ENCODE data around the gene RPL34.
"Not testable (repeated sequence)": the region's sequence is repeated elsewhere in the genome, so short reads cannot be mapped to it uniquely, and the experiment has no call there.

RPL34 gene

DNA sequence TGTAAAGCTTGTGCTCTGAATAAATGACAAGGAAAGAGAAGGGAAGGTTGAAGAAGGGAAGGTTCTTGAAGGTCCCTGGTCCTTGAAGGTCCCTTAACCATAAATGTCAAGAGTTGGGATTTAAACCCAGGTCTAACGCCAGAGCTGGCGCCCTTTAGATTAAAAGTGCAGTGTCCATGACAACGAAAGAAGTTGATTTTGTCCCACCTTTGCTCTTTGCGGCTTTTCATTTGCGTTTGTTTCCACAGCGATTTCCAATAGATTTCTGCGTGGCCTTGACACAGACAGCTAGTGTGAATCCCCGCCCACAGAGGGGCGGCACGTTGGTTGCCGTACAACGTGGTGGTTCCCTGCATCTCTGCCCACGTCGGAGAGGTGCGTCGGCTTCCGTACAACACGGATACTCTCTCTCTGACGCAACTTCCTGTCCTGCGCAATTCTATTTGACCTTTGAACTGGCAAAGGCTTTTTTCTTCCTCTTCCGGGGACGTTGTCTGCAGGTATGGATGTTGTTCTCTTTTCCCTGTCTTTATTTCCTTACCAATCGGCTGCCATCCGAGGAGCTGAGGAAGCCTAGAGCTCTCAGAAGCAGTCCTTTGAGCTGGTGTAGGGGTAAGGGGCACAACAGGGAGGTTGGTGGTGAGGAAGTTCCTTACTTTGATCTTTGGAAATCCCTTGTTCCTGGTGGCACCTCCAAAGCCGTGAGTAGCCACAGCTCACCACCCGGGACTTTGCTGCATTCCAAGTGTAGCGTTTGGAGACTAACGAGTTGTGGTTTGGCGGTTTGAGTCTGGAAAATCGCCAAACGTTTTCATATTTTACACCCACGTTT lies at the start of gene RPL34:
TSS of gene RPL34 (plus strand) at position 476 of the 832 bp plus-strand sequence. CDS start 1,384 bp downstream, outside the sequence.
- peak; percentile 92 for DNase-seq

DNA sequence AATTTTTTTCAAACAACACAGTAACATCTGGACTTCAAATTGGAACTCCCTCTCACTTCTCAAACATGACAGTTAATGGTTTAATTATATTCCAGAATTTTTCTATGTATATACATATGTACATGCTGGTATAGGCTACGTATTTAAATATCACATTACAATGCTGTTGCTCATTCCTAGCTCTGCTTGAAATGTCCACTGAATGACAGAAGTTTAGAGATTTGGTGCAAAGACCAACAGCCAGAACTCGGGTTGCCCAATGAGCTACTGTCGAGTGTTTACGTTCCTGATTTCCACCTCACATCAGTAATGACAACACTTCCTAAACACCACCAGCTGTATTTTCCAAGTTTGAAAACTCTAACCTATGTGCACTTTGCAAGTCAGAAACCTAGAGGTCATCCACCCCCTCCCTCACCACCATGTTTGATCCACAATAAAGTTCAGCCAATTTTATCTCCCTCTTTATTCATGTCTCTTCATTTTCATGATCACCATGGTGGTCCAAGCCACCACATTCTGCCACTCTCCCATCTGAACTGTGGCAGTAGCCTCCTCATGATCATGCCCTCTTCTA lies 49.3 kb upstream of the RPL34 start:
- DNase-seq: no peak

DNA sequence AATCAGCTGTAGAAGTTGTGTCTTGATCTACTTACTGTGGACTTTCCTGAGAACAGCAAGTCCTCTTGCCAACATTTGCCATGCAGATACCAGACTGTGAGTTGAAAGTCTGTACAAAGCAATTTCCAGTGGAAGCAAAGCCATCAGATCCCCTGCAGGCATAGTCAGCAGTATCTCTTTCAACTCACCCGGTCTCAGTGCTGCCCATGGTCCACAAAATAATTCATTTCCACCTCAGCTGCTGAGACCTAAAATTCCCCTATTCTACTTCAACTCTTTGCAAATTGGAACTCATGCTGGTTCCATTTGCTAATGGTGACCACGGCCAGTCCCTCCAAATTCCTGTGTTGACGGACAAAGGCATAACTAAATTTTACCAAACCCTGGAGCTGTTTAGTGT lies 46.0 kb upstream of the RPL34 start:
- DNase-seq: no peak

DNA sequence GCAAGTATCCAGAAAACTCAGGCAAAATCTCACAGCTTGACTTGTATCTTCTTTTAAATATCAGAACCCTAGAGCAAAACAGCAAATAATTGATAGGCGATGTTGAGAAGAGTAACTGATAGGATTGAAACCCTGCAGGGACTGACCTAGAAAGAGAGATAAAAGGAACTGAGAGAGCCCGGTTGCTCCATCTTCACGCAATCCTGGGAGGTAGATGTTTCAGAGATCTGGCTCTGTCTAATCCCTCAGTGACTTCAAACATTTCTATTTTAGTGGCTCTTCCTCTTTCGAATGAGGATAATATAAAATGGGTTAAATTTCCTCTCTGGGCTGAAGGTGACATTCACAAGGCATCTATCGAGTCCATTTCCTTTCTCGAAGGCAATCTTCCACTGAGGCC lies 39.3 kb upstream of the RPL34 start:
- DNase-seq: no peak

DNA sequence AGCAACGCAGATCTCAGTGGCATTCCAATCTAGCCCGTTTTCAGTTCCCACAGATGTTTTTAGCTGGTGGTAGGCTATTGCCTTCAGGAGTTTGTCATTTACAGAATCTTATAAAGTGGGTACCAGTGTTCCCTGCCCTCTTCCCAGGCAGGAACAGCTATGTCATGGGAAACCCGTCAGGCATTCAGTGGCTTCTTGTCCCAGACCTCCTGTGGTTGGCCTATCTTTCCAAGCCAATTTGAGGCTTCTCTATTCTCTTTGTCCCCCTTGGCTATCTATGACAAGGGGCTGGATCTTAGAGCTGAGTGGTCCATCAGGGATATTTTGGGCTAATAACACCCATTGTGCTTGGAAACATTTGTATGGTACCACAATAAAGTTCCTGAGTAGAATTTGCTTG lies 33.6 kb upstream of the RPL34 start:
- DNase-seq: no peak

DNA sequence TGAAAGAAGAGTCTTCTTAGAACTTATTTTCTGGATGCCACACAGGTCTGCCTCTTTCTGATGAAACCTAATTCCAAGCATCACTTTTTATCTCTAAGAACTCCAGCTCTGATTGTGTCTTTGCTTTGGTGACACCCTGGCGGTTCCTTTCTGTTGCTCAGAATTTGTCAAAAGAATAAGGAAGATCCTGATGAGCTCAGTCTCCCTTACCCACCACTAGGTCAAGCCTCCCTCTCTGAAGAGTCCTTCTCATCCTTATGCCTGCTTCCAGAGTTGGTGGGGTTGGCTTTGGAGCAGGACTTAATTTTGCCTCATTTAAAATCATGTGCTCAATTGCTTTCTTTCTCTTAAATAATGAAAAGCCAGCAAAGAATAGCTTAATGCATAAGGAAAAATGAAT lies 31.5 kb upstream of the RPL34 start:
- DNase-seq: no peak

DNA sequence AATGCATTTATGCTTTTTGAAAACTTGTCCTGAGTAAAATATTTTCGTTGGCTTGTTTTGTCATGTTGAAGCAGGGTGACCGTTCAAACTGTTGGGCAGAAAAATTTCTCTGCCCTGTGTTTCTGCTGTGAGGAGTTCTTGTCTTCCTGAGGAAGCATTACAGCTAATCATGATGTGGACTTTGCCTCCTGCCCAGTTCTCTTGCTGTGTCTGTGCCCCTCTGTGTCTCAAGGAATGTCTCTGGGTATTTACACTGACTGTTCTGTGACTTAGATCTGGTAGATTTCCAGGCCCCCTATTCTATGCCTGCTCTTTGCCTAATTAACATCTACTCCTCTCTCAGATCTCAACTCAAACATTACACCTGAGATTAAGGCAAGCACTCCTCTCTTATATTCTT lies 30.4 kb upstream of the RPL34 start:
- no peak for DNase-seq

DNA sequence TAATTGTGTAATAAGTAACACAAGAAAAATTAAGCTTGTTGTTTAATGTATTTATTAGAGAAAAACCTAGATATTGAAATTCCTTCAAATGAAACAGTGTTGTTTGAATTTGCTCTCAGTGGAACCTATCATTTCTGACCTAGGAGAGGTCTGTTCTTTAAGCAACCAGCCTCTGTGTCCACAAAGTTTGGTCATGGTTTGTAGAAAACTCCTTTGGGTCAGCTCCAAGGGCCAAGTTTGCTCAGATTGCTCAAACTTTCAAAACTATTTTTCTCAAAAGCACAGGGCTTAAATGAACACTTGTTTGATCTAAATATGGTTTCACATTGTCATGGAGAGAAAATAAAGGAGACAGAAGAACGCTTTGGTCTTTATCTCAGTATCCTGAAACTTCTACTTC lies 29.6 kb upstream of the RPL34 start:
- no peak for DNase-seq

DNA sequence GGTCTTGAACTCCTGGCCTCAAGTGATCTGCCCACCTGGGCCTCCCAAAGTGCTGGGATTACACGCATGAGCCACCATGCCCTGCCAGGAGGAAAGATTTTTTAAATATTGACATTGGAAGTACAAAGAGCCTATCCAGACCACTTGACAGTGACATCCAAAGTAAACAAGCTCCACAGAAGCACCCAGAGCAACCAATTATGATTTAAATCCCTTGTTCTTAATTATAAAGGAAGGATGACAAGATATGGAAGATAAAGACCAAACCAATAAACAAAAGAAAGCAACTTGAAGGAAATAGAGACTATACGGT lies 27.7 kb upstream of the RPL34 start:
- no peak for DNase-seq

DNA sequence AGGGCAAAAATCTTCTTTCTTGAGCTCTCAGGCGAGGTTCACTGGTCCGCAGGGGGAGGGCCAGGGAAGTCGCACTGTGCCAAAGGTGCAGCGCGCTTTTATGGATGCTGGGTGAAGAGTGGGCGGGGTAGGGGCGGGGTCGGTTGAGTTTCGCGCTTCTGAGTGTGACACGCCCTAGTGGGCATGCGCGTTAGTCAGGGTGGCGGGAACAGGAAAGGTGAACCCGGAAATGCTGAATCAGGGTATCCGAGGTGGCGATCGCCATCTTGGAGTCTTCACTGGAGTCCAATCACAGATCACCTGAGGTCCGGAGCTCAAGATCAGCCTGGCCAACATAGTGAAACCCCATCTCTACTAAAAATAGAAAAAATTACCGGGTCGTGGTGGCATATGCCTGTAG lies 26.1 kb upstream of the RPL34 start:
- not testable (repeated sequence) for DNase-seq

DNA sequence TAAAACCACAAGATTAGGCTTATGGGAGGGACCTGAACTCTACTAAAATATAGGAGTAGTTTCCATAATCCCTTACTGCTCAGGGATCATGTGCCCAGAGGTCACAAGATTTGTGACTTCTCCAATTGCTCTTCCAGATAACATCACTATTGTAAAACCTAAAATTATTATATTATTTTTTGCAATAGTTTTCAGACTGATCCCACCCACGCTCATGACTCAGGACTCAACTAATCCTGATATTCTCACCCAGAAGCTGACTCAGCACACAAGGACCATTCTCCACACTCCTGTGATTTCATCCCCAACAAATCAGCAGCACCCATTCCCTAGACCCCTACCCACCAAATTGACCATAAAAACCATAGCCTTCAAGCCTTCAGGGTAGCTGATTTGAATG lies 24.0 kb upstream of the RPL34 start:
- DNase-seq: no peak

DNA sequence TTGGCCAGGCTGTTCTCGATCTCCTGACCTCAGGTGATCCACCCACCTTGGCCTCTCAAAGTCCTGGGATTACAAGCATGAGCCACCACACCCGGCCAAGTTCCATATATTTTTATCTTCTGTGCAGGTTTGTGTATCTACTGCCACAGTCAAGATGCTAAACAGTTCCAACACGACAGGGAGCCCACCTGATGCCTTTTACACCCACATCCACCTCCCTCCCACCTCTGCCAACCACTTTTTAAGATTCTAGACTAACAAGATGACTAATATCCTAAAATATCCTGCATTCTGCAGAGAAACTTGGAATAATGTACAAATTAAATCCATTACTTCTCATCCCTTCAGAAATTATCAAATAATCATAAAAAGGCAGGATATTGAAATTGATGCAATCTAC lies 19.3 kb upstream of the RPL34 start:
- no peak for DNase-seq

DNA sequence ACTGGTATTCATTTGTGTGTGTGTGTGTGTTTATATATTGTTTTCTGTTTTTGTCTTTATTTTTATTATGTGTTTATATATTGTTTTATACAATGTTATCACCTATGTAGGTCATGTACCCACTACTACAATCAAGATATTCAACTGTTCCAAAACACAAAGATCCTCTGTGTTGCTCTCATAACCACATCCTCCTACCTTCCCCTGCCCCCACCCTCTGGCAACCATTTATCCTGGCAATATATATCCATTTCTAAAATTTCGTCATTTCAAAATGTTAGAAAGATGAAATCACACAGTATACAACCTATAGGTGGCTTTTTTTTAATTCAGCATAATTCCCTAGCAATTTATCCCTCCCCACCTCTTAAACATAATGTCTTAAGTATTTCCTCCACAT lies 18.8 kb upstream of the RPL34 start:
- DNase-seq: no peak

DNA sequence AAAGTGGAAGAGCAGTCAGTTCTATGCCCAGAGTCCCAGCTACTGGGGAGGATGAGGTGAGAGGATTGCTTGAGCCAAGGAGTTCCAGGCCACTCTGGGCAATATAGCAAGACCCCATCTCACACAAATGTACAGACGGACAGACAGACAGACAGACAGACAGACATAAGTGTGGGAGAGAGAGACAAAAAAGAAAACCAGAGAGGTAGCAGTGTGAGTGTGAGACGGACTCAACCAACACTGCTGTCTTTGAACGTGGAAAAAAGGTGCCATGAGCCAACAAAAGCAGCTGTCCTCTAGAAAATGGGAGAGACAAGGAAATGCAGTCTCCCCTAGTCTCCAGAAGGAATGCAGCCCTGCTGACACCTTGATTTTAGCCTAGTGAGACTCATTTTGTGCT lies 18.2 kb upstream of the RPL34 start:
- no peak for DNase-seq

DNA sequence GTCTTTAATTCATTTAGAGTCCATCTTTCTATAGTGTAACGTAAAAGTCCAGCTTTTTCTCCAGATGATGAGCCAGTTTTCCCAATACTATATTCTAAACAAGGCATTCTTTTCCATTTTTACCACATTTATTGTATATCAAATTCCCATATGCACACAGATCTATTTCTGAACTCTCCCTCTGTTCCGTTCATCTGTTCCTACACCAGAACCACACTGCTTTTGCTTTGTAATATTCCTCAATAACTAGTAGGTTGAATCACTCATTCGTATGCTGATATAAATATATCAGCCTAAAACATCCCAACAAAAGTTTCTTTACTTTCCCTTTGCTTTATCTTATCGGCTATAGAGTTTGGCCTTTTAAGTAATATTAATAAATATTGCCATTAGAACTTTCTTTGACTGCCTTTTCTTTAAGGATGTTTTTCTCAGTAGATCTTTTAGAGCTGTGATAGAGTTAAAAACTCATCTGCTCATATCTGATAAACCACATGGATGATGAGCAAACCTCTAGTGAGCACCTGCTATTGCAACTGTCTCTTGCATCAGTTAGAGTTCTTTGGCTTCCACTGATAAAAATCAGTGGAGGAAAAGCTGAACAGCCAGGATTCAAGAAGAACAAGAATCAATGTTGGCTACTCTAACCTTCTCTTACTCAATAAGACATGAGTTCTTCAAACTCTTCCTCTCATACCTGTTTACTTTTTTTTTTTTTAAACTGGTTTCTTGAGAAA lies 13.1 kb upstream of the RPL34 start:
- DNase-seq: no peak

DNA sequence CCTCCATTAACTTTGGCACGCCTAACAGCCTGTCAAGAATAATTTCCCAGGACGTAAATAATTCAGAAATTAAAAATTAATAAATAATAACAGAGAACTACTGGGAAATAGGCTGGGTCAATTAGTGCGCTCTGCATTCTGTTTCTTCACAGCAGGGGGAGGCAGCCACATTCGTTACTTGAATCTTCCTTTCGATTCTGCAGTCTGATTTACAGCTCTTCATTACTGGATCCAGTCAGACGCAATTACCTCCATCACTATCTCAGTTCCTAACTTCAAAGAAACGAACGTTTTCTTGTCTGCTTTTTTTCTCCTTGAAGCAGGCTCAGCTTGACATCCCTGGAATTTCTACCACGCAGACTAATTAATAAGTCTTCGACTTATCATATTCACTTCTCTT lies 9.0 kb upstream of the RPL34 start:
- no peak for DNase-seq

DNA sequence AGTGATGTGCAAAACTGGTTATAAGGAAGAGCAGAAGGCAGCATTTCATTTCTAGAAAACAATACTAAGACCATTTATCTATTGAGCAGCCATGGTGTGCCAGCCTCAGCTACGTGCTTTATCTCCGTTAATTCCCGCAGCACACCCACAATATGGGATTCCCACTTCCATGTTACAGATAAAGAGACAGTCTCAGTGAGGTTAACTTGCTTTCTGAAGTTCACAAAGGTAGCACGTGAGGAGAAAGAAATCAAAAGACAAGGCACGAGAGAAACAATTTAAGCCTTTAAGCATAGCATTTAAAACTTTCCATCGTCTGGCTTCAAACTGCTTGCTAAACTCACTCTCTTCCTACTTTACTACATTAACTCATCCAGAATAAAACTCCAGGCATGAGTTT lies 8.0 kb upstream of the RPL34 start:
- no peak for DNase-seq

DNA sequence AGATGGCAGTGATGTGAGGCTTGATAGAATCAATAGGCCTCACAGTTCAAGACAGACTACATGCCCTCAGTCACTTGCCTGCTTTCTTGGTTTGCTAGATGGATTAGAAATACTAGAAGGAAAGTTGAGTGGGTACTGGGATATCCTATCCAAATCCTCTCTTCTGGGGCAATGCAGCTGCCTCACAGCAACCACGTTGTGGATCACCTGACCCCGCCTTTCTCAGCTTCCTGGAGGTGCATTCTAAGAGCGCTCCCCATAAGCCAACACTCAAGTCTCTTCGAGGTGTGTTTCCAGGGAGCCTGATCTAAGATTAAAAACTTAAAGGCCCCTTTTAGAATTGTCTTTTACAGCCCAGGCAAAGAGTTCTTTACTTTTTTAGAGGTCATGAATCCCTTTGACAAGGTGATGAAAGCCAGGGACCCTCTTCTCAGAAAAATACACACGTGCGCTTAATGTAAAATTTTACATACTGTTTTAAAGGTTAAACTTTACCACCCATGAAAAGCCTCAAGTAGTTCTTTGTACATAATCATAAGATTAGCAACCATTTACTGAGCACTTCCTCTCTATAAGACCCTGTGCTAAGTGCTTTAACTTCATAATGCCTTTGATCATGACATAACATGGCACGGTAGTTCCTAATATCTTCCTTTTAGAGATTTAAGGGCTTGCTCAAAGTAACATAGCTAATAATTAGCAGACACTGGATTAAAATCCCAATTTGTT lies 840 bp upstream of the RPL34 start:
- peak; percentile 9 for DNase-seq

DNA sequence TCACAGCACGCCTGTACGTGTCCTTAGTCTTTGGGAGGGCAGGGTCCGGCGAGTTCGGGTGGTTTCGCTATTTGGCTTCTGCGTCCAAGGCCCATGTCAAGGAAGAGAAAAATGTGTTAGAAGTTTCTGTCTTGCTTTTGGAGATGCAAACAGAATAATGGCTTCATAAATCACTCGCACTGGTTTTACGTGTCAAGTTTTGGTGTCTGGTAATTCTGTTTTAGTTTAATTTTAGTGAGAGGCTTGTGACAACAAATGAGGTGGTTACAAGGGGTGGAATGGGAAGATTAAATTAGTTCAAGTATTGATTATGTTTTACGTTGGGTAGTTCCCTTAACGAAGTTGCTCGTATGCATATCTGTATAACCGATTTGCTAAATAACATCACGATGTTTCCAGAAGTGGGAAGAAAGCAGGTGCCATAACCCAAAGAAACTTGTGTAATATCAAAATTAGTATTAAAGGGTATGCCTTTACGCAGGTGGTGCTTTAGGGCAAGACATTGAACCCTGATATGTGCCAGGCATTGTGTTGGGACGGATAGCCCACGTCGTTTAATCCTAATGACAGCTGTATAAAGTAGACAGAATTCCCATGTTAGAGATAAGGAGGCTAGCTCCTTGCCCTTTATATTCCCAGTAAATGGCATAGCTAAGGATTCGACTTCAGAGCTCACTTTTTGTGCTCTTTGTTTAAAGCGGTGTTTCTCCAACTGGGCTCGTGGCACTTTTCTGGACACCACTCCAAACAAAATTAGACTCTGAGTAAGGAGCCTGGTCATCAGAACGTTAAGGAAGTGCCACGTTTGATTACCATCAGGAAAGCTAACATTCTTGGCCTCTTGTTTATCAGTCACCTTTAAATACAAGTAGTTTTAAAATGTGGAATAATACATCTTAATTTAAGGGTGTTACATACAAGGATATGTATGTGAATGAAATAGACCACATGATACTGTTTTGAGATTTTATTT lies 843 bp downstream of the RPL34 start:
- DNase-seq: peak; percentile 0

DNA sequence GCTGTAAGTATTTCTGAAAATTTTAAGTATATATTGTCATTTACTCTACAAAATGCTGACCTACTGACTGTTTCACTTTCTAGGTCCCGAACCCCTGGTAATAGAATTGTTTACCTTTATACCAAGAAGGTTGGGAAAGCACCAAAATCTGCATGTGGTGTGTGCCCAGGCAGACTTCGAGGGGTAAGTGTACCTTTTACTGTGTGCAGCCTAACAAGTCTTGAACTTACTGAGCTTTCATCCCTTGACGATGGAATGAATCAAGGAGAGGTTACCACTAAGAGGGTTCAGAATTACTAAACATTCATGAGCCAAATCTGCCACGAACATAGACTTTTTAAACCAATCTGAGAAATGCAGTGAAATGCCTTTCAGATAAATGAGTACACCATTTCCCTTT lies 1.6 kb downstream of the RPL34 start:
- DNase-seq: no peak

DNA sequence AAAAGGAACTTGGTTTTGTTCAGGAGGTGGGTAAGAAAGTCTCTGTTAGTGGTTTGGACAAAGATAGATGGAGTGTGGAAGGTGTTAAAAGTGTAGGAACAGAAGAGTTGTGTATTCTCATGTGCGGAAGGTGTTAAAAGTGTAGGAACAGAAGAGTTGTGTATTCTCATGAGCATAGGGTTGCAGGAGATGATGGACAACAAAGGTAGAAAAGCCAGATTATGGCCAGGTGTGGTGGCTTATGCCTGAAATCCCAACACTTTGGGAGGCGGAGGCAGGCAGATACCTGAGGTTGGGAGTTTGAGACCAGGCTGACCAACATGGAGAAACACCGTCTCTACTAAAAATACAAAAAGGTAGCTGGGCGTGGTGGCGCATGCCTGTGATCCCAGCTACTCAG lies 2.5 kb downstream of the RPL34 start:
- DNase-seq: no peak

DNA sequence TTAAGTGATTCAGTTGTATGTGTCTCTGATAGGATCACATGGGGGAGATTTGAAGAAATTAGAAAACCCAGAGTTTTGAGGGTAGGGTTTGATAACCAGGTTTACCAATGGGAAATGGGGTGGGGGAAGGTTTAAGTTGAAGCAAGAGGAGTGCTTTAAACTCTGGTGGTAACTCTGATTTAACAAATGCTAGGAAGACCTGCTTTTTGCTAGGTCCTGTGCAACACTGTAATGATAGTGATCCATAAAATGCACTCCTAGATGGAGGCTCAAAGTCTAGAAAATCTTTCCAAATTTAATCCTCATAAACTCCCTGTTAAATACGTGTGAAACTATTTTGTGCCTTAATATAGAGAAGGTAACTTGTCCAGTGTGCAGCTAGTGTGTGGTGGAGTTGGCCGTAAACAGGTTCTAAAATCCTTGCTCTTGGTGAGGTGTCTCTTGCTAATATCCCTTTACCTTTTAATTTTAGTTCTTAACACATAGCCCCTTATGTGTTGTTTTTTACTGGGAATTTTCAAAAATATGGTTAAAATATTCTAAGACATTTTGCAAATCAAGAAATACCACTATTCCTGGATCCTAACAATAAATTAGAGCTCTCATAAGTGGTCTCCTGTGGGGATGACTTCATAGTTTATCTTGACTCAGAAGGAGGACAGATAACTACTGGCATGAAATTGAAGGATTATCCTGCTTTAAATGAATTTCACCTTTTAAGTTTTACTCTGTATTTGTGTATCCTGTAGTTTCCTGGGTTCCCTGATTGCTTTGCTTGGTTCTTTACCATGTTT lies 4.1 kb downstream of the RPL34 start:
- no peak for DNase-seq

Data from NCI-H1694 treated with DMSO at 0.1 percent for 48 hours (cell line).